Hepatocyte (in vitro differentiated cells): Measurements from ENCODE around the gene A4GNT.

Experiments used
- EZH2phosphoT487 ChIP-seq: fragments of 200-600 bp; sonication (generic); IDR thresholded peaks from one replicate; pipeline ENCODE4 v1.6.1; 2018; ENCODE audit warnings: antibody characterized with exemption, mild to moderate bottlenecking, low read depth, moderate library complexity; ENCODE audit not compliant: unreplicated experiment, severe bottlenecking
- TF ChIP-seq, protein P1 (sequence below): fragments of 200-600 bp; sonication (generic); IDR thresholded peaks from 2 replicates; pipeline ENCODE4 v1.5.1; 2016; ENCODE audit warnings: antibody characterized with exemption, mild to moderate bottlenecking; ENCODE audit not compliant: poor library complexity

DNA sequence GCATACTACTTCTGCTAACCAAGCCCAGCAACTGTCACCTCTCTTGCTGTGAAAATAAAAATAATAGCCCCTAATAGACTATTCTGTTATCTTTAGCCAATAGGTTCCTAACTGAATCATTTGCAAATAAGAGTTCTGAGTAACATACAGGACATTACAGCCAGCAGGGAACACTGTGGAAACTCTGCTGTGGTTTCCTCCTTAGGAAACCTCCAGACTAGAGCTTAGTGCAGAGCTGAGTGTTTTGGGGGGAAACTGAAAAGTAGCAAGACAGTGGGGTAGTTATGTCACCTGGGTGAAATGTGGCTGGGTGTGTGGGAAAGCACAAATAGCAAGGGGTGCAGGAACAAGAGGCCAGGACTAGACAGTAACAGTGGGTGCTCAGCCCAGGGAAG, 49.2 kb downstream of the A4GNT start:
- TF ChIP-seq, protein P1, sequence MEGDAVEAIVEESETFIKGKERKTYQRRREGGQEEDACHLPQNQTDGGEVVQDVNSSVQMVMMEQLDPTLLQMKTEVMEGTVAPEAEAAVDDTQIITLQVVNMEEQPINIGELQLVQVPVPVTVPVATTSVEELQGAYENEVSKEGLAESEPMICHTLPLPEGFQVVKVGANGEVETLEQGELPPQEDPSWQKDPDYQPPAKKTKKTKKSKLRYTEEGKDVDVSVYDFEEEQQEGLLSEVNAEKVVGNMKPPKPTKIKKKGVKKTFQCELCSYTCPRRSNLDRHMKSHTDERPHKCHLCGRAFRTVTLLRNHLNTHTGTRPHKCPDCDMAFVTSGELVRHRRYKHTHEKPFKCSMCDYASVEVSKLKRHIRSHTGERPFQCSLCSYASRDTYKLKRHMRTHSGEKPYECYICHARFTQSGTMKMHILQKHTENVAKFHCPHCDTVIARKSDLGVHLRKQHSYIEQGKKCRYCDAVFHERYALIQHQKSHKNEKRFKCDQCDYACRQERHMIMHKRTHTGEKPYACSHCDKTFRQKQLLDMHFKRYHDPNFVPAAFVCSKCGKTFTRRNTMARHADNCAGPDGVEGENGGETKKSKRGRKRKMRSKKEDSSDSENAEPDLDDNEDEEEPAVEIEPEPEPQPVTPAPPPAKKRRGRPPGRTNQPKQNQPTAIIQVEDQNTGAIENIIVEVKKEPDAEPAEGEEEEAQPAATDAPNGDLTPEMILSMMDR: no peak
- no peak for TF ChIP-seq EZH2phosphoT487
